22Rv1 (cell line): ENCODE results near the gene HPS6.

Source experiments
- ZFX ChIP-seq: fragments of 450-650 bp; IDR thresholded peaks from 2 replicates; pipeline ENCODE4 v1.6.1; 2017; ENCODE audit warnings: antibody characterized with exemption, borderline replicate concordance
- TF ChIP-seq, protein P1 (sequence below): fragments of 450-650 bp; IDR thresholded peaks from 2 replicates; pipeline ENCODE4 v1.5.1; 2017; ENCODE audit warnings: mild to moderate bottlenecking

DNA sequence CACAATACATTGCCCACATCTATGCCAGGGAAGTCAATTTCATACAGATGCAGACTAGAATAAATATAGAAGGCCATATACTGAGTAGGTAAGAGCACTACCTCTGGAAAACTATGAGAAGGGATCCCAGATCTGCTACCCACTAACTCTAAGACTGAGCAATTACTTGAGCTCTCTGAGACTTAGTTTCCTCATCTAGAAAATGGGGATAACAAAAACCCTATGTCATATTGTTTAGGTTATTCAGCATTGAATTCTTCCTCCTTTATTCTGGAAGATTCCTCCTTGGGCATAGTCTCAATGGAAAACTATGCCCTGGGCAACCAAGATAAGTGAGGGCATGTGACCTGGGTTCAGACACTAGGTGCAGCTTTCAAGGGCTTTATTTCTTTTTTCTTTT lies 5.2 kb upstream of the HPS6 start:
- TF ChIP-seq, protein P1, sequence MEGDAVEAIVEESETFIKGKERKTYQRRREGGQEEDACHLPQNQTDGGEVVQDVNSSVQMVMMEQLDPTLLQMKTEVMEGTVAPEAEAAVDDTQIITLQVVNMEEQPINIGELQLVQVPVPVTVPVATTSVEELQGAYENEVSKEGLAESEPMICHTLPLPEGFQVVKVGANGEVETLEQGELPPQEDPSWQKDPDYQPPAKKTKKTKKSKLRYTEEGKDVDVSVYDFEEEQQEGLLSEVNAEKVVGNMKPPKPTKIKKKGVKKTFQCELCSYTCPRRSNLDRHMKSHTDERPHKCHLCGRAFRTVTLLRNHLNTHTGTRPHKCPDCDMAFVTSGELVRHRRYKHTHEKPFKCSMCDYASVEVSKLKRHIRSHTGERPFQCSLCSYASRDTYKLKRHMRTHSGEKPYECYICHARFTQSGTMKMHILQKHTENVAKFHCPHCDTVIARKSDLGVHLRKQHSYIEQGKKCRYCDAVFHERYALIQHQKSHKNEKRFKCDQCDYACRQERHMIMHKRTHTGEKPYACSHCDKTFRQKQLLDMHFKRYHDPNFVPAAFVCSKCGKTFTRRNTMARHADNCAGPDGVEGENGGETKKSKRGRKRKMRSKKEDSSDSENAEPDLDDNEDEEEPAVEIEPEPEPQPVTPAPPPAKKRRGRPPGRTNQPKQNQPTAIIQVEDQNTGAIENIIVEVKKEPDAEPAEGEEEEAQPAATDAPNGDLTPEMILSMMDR: no peak
- no peak for TF ChIP-seq ZFX
